ENCODE measurements around the gene NIFK. TPM values are rescaled to one million over a fixed set of nuclear protein-coding genes. Genes with fewer than 3 reads are reported as not detected.

The NIFK gene
- total RNA-seq, 2 donors from 2014 or later: 13.3 to 14.9 TPM

DNA sequence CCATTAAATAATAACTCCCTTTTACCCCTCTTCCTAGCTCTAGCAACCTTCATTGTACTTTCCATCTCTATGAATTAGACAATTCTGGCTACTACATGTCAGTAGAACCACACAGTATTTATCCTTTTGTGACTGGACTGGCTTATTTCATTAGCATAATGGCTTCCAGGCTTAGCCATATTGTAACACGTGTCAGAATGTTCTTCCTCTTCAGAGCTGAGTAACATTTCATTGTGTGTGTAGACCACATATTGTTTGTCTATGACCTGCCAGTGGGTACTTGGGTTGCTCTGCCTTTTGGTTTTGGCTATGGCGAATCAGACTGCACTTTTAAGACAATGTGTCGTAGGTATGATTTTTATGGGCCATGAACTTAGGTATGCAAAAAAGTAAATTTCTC, 39.7 kb upstream of the NIFK start:
- no peaks in the 10 kb centered on the region for H3K36me3 ChIP-seq
- H3K27me3 ChIP-seq: no peaks in the 10 kb centered on the region
- H3K9me3 ChIP-seq: no peaks in the 10 kb centered on the region
- TF ChIP-seq, protein P1, sequence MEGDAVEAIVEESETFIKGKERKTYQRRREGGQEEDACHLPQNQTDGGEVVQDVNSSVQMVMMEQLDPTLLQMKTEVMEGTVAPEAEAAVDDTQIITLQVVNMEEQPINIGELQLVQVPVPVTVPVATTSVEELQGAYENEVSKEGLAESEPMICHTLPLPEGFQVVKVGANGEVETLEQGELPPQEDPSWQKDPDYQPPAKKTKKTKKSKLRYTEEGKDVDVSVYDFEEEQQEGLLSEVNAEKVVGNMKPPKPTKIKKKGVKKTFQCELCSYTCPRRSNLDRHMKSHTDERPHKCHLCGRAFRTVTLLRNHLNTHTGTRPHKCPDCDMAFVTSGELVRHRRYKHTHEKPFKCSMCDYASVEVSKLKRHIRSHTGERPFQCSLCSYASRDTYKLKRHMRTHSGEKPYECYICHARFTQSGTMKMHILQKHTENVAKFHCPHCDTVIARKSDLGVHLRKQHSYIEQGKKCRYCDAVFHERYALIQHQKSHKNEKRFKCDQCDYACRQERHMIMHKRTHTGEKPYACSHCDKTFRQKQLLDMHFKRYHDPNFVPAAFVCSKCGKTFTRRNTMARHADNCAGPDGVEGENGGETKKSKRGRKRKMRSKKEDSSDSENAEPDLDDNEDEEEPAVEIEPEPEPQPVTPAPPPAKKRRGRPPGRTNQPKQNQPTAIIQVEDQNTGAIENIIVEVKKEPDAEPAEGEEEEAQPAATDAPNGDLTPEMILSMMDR (IDR thresholded peaks at IDR 0.05): no peak
- DNase-seq (ENCODE audit: low spot score): no peak
- H3K4me3 ChIP-seq: no peak overlapping the region
- H3K27ac ChIP-seq: no peak overlapping the region
- H3K4me1 ChIP-seq: no peaks in the 10 kb centered on the region

DNA sequence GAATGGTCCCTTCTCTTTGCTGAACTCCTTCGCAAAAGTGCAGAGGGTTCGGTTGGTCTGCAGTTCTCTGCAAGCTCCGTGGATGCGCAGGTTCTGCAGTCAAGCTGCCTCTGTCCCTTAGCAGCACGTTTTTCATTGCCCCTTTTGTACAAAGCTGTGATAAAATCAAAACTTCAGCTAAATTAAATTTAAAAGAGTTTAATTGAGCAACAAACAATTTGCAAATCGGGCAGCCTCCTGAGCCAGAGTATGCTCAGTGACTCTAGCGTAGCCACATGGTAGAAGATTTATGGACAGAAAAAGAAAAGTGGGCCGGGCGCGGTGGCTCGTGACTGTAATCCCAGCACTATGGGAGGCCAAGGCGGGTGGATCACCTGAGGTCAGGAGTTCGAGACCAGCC, 37.6 kb upstream of the NIFK start:
- Histone ChIP-seq H3K4me3 (no peak overlapping the region), H3K4me1 (no peaks in the 10 kb centered on the region), H3K9me3 (no peaks in the 10 kb centered on the region), H3K27ac (no peak overlapping the region), H3K27me3 (no peaks in the 10 kb centered on the region), H3K36me3 (peaks cover under 1% of the 10 kb centered on the region)
- DNase-seq (ENCODE audit: low spot score): no peak
- TF ChIP-seq, protein P1 (IDR thresholded peaks at IDR 0.05): no peak

DNA sequence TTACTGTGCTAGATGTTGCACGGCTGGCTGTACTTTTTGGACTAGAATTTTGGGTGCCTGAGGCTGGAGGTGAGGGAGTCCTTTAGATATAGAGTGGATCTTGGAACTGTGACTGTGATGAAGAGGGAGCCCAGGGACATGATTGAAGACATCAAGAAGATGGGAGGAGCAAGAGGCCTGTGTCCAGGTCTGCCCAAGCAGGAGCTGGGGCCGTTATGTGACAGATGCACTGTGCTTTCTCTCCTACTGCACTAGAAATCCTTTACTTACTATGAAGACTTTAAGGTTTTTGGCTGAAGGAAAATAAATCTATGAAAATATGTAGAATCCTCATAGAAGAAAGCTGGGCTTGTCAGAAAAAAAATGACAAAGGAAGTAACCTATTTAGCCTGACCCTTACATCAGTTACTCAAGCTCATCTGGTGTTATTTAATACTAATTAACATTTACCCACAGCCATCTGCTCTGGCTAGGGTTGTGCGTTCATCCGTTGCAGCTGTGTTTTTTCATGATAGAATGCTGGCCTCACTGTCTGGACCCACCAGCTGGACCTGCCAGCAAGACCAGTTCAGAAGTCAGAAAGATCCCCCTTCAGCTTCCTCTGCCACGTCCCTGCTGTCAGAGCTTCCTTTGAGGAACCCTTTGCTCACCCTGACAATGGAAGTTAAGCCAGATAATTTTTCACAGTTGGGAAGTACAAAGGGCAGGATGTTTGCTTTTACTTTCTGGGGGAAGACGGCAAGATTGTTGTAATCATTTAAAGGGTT, 35.5 kb upstream of the NIFK start:
- no peaks in the 10 kb centered on the region for H3K27me3 ChIP-seq
- TF ChIP-seq, protein P1 (IDR thresholded peaks at IDR 0.05): no peak
- no peak overlapping the region for H3K4me3 ChIP-seq
- no peak for DNase-seq (ENCODE audit: low spot score)
- no peaks in the 10 kb centered on the region for H3K4me1 ChIP-seq
- no peak overlapping the region for H3K27ac ChIP-seq
- H3K9me3 ChIP-seq: no peaks in the 10 kb centered on the region
- H3K36me3 ChIP-seq: peaks cover 21% of the 10 kb centered on the region

DNA sequence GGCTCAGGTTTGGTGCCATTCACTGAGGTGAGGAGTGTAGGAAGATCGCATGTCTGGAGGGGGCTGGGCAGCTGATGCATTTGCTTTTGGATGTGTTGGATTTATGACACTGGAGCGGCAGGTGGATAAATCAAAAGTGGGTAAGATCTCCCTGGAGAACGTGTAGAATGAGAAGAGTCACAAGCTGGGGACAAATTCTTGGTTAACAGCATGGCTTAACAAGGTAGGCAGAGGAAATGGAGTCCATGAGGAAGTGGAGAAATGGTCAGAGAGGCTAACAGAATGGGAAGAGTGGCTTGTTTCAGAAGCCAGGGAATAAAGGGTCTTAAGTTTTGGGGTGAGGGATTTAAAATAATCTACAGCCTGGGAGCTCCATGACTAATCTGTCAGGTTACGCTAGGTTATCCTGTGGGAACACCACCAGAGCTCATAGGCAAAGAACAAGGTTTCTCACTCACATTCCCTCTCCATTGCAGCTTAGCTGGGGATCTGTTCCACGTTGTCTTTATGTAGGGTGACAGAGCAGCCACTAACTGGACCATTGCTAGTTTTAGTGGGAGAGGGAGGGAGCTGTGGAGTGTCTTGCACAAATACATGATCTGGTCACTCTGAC, 31.6 kb upstream of the NIFK start:
- Histone ChIP-seq H3K9me3 (no peaks in the 10 kb centered on the region), H3K27me3 (no peaks in the 10 kb centered on the region), H3K27ac (no peak overlapping the region), H3K4me1 (no peaks in the 10 kb centered on the region), H3K36me3 (peaks cover 60% of the 10 kb centered on the region), H3K4me3 (no peak overlapping the region)
- TF ChIP-seq, protein P1 (IDR thresholded peaks at IDR 0.05): no peak
- no peak for DNase-seq (ENCODE audit: low spot score)

DNA sequence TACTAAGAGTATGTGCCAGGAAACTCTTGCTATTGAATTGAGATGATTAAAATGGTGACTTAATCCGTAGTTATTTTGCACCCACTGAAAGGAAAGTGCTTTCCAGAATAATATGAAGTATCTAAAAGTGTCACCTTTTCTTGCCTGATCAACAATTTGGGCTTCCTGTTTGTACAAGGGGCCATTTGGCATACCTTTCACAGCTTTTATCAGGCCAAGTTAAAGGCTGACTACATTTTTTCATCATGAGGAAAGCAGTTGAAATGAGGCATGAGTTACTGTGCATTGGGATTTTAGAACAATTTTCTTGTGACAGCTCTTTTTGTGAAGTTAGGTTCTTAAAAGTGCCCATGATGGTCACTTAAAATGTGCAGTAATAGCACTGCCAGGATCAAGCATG, 29.9 kb upstream of the NIFK start:
- H3K9me3 ChIP-seq: no peaks in the 10 kb centered on the region
- H3K4me3 ChIP-seq: no peak overlapping the region
- no peaks in the 10 kb centered on the region for H3K4me1 ChIP-seq
- no peaks in the 10 kb centered on the region for H3K27me3 ChIP-seq
- no peak overlapping the region for H3K27ac ChIP-seq
- TF ChIP-seq, protein P1 (IDR thresholded peaks at IDR 0.05): no peak
- no peak for DNase-seq (ENCODE audit: low spot score)
- H3K36me3 ChIP-seq: peaks cover 76% of the 10 kb centered on the region

Data from right atrium auricular region (tissue), 2 donors.